Measurements from ENCODE around the gene POLR2E. TPM values are rescaled to one million over a fixed set of nuclear protein-coding genes. Genes with fewer than 3 reads are reported as not detected.

The POLR2E gene
- total RNA-seq, 1 experiment from 2014 or later, result 281 TPM

GRCh38 chr19:1073063-1073955, 21.9 kb downstream of the POLR2E start (continued):
- TF ChIP-seq CTCF (IDR thresholded peaks at IDR 0.05 in 2 of 3, conservative IDR thresholded peaks at IDR 0.05 in 1 of 3; ENCODE audit: borderline replicate concordance in 1 of 3, insufficient read depth in 1 of 3, low read depth in 2 of 3, low read length in 2 of 3) (no peak), EZH2 (IDR thresholded peaks at IDR 0.05) (no peak), ZNF274 (IDR thresholded peaks at IDR 0.05; ENCODE audit: low read depth, low read length) (no peak), YY1 (IDR thresholded peaks at IDR 0.05; ENCODE audit: extremely low read depth, insufficient replicate concordance, low read depth, low read length) (no peak), TCF7L2 (IDR thresholded peaks at IDR 0.05; ENCODE audit: borderline replicate concordance, extremely low read depth, insufficient read depth, insufficient read length) (no peak), POLR2A (IDR thresholded peaks at IDR 0.05; ENCODE audit: borderline replicate concordance, extremely low read depth, insufficient read depth, insufficient read length) (no peak), SRF (IDR thresholded peaks at IDR 0.05; ENCODE audit: low read depth) (no peak)
- TF ChIP-seq, protein P1, sequence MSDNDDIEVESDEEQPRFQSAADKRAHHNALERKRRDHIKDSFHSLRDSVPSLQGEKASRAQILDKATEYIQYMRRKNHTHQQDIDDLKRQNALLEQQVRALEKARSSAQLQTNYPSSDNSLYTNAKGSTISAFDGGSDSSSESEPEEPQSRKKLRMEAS (IDR thresholded peaks at IDR 0.05), result no peak

DNA sequence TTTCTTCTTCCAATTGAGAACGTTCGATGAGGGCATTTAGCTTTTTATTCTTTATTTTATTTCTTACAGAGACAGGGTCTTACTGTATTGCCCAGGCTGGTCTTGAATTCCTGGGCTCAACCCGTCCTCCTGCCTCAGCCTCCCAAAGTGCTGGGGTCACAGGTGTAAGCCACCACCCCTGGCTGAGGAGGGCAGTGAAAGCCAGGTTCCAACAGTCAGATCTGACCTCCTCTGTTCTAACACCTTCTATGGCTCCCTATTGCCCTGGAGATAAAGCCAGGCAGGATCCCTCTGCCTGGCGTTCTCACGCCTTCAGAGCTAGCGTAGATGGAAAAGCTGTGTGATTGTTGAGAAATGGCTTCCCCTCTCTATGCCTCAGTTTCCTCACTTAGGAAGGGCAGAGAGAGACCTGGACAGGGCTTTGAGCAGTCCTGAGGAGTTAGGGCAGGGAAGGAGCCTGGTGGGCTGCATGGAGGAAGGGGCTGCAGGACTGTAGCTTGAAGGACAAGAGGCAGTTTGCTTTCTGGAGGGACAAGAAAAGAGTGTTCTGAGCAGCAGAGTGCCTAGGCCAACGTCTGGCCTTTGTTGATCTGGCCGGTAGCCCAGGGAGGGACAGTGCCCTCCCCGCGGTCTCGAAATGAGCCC, 22.7 kb downstream of the POLR2E start:
- Histone ChIP-seq H3K27ac (ENCODE audit: low read depth, low read length) (no peak overlapping the region), H4K20me1 (ENCODE audit: insufficient read depth) (no peaks in the 10 kb centered on the region), H3K79me2 (ENCODE audit: insufficient read depth, low read length) (peaks cover 14% of the 10 kb centered on the region; the same call in 1 of the 2 replicates), H3K4me2 (ENCODE audit: low read length) (no peak overlapping the region), H3K4me3 (replicated peaks in 1 of 2; ENCODE audit: low read depth in 1 of 2, low read length in 2 of 2) (no peak overlapping the region), H3K9me2 (ENCODE audit: insufficient read depth) (no peaks in the 10 kb centered on the region), H3K9ac (ENCODE audit: low read length) (no peak overlapping the region), H3K4me1 (ENCODE audit: control insufficient read depth in 1 of 2, insufficient read depth in 2 of 2, low read length in 2 of 2) (peaks cover 7 to 38% of the 10 kb centered on the region in 2 experiments), H2AFZ (ENCODE audit: low read depth, low read length, poor library complexity, severe bottlenecking) (no peak overlapping the region), H3K36me3 (ENCODE audit: control insufficient read depth in 1 of 2, insufficient read depth in 2 of 2, low read length in 2 of 2) (peaks cover 0 to 10% of the 10 kb centered on the region in 2 experiments; a peak in 1 of 4 replicates), H3K9me3 (ENCODE audit: control insufficient read depth in 1 of 2, insufficient read depth in 1 of 2, low read depth in 1 of 2, low read length in 2 of 2) (no peaks in the 10 kb centered on the region), H3K27me3 (ENCODE audit: insufficient read depth, low read length) (no peaks in the 10 kb centered on the region)
- DNase-seq (ENCODE audit: low read depth, low spot score), result no peak
- no TSS peak for BruUV-seq (replicated peaks)
- no peak for ATAC-seq
- TF ChIP-seq, protein P2, sequence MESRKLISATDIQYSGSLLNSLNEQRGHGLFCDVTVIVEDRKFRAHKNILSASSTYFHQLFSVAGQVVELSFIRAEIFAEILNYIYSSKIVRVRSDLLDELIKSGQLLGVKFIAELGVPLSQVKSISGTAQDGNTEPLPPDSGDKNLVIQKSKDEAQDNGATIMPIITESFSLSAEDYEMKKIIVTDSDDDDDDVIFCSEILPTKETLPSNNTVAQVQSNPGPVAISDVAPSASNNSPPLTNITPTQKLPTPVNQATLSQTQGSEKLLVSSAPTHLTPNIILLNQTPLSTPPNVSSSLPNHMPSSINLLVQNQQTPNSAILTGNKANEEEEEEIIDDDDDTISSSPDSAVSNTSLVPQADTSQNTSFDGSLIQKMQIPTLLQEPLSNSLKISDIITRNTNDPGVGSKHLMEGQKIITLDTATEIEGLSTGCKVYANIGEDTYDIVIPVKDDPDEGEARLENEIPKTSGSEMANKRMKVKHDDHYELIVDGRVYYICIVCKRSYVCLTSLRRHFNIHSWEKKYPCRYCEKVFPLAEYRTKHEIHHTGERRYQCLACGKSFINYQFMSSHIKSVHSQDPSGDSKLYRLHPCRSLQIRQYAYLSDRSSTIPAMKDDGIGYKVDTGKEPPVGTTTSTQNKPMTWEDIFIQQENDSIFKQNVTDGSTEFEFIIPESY (IDR thresholded peaks at IDR 0.05; ENCODE audit: extremely low read depth, insufficient replicate concordance, low read length), result no peak
- no peak for TF ChIP-seq EZH2phosphoT487 (IDR thresholded peaks at IDR 0.05; ENCODE audit: borderline replicate concordance)
- CTCF ChIA-PET, result no interaction called here
- intact Hi-C loops (cut with micrococcal nuclease), result no loop called here
- RAD21 ChIA-PET (ENCODE audit: low non-redundant PET in 1 of 2, low total read pairs in 2 of 2, uncharacterized antibody in 2 of 2, unreplicated experiment in 2 of 2), result interaction anchor here in 1 of 2 experiments (0.6 kb wide), 1 partner anchor 9 kb away, joined by 3 read pairs; no protein-coding TSS in a partner anchor
- POLR2A ChIA-PET, result no interaction called here
